Left forelimb (tissue), 1 donor: ENCODE data around the gene ZNF175.

Experiments used
- DNase-seq: peaks from one replicate; pipeline ENCODE4 v3.0.0-alpha.2; 2018; ENCODE audit warnings: low spot score

The ZNF175 gene

DNA sequence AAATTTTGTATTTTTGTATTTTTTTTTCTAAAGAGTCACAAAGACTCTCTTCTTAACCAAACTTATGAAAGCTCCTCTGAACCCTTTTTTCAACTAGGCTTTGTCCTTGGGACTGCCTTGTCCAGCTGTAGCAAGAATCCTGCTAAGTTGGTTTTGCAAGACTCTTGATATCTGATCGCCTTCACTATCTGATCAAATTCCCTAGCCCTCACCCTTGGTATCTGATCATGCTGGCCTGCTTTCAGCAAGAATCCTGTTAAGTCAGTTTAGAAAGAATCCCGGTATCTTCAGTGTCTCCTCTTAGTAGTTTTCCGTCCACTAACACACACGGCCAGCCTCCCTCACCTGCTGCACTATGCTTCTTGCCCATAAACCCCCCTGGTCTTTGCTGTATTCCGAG is 61.0 kb downstream of the ZNF175 start:
- DNase-seq, result no peak

DNA sequence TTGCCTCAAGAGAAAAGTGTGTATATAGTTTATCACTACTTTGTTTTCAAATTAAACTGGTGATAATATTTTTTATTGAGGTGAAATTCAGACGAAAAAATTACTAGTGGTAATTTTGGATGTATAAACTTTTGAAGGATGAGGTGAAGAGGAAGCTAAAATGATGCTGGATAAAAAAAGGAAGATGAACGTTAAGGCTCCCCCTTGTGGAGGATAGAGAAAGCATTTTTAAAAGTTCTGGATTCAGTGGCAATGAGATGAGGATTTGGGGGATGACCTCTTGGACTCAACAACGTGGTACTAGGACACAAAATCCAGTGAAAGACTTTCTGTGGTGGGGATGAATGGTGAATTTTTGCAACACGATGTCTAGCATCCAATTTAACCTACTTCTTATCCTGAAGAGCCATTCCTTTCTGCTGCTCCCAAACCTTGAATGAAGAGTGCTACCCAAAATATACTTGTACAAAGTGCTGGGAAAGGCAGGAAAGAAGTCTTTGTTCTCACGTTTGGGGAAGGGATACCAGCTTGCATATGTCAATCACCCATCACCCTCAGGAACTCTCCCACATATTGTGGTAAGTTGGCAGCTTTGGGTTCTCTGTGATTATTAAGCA is 66.4 kb downstream of the ZNF175 start:
- DNase-seq, result no peak

DNA sequence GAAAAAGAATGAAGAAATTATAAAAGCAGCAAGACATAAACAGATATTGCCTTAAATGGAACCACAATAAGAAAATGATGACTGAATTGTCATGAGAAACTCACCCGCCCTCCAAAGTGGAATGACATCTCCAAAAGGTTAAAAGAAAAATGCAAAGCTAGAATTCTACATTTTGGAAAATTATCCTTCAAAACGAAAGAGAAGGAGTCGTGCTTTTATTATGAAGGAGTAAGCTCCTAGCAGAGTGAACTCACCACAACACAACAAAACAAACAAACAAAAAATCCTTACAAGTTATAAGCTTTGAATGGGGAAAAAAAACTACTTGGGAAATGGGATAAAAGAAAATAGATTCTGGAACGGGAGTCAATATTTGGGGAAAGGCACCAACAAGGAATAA is 68.8 kb downstream of the ZNF175 start:
- DNase-seq, result no peak

DNA sequence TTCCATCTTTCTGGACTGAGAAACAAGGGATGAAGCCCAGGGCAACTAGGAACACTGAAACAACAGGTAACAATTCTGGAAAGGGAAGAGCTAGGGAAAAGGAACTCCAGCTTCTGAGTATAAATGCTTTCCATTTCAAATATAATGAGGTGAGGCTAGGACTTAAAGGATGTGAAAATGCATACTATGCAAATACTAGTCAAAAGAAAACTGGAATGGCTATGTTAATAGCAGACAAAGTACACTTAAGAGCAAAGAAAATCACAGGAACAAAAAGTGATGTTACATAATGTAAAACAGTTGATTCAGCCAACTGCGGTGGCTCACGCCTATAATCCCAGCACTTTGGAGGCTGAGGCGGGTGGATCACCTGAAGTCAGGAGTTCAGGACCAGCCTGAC is 69.3 kb downstream of the ZNF175 start:
- no peak for DNase-seq

DNA sequence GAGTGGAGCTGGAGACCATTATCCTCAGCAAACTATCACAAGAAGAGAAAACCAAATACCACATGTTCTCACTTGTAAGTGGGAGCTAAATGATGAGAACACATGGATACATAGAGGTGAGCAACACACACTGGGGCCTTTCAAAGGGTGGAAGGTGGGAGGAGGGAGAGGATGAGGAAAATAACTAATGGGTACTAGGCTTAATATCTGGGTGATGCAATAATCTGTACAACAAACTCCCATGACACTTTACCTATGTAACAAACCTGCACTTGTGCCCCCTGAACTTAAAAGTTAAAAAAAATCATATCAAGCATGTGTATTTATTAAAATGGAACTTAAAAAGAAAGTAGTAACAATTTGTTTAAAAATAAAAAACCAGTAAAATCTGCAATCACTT is 70.6 kb downstream of the ZNF175 start:
- DNase-seq, result no peak
